NCI-H187 treated with DMSO at 0.1 percent for 48 hours (cell line): ENCODE results near the gene SRI.

Experiments
- DNase-seq: peaks from one replicate; lab custom pipeline; 2025; lab: John Stamatoyannopoulos, UW

The SRI gene

DNA sequence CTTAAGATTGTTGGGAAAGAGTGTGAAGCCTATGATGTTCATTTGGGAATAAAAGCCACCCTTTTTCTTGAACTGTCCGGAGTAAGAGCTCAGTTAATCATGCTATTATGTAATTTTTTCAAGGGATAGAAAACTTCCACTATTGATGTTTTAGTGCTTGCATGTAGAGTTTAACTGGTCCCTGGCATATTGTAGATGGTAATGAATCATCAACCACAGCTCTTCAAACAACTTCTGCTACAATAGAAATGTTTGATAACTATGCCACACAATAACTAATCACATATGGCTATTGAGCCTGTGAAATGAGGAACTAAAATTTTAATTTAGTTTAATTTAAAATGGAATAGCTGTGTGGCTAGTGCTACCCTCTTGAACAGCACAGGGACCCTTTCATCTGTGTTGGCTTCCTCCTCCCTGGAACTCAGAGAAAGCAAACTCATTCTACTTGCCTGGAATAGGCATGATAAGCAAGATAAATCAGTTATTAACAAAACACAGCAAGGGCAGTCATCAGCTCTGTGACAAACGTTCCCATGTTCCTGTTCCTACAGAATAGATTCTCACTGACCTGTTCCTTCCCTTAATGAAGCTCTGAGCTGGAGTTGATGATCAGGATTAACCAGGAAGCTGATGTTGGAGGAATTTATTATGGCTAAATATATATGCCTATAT, 4.9 kb upstream of the SRI start:
- DNase-seq, result no peak

DNA sequence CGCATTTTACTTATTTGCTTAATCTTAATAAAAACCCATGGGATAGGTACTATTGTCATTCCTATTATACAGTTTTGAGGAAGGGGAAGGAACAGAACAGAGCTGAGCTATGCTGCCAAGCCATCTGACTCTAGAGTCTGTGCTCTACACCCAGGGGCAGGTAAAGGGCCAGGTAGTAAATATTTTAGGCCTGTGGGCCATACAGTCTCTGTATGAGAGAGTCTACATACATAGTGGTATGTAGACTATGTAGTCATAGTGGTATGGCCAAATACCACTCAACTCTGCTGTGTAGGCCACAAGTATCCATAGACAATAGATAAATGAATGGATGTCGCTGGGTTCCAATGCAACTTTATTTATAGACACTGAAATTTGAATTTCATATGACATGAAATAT, 3.4 kb upstream of the SRI start:
- no peak for DNase-seq

DNA sequence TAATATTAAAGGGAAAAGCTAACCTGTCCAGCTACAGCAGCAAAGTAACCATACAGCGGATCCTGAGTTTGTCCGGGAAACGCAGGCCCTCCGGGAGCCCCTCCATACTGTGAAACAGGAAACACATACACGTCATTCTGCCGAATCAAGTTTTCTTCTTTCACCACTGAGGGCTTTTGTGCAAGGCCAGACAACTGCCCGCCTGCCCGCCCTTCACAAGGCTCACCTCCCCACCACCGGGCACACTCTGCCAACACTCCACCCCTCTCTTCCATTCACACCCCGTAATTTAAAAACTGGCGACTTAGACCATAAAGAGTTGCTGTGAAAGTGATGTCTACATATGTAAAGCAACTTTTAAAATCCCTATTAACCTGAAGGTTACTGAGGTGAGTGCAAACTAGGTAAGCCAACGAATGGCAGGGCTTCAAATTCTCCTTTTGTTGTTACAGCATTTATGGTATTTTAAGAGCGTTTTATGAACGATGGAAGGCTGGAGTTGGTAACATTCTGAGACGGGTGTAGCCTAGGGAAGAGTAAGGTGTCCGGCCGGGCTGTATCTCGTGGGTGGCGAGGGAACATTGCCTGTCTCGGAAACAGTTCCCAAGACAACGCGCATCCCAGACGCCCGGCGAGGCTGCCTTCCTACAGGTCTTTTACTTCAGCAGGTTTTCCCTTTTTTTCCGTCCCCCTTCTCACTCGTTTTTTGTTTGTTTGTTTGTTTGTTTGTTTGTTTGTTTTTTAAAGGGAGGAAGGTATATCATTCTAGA, 817 bp downstream of the SRI start:
- DNase-seq, result no peak

DNA sequence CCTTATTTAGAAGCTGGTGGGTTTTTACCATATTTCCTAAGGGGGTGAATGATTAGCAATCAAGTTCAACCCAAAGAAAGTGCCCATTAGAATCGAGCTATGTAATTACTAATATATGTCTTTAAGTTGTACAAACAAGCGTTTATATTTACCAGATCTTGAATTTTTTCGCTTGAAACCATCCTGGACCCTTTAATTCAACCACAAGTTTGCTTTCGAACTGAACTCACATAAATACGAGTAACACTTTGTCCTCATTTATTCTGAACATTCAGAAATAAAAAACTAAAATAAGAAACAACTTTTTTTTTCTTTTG, 1.5 kb downstream of the SRI start:
- DNase-seq, result no peak

DNA sequence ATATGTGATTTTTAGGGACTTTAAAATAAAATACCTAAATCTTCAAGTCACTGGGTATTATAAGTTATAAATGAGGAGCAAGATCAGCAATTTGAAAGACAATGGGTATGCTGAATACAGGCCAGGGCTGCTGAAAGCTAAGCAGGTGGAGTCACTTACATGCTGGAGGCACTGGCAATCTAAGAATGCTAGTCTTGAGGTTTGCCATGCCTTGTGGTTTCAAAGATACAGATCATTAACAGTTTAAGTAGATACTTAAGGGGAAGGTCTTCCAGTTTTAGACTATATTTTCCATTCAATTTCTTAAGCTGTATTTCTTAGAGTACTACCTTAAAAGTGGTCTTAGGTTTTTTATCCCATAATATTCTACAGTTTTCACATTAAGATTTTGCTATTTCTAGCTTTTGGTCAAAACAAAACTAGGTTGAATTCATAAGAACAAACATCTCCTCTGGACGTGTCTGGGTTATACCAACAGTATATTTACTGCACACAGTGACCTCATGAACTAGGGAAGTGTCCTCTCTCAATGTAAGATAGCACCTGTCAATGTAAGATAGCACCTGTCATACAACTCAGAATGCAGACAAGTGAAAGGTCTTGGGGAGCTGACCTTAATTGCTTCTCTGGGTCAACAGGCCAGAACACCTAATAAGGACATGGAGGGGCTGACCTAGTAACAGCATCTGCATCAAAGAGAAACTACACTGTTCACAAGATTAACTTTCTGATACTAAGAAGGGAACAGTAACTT, 2.0 kb downstream of the SRI start:
- peak; percentile 44 for DNase-seq

DNA sequence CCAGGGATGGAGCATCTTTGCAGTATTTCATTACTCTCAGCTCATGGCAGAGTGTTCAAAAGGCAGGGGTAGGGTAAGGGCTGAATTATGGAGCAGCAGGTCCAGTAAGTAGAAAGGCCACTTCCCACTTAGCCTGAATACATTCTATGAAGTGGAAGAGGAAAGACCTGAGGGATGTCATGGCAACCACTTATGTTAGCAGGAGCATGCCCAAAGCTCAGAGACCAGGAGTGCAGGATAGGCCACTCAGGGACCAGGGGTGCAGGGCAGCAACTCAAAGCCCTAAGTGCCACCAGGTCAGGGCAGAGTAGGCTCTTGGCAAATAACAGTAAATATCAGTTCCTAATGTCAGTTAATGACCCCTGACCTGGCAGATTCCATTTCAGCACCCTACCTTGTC, 3.6 kb downstream of the SRI start:
- DNase-seq, result peak; percentile 74

DNA sequence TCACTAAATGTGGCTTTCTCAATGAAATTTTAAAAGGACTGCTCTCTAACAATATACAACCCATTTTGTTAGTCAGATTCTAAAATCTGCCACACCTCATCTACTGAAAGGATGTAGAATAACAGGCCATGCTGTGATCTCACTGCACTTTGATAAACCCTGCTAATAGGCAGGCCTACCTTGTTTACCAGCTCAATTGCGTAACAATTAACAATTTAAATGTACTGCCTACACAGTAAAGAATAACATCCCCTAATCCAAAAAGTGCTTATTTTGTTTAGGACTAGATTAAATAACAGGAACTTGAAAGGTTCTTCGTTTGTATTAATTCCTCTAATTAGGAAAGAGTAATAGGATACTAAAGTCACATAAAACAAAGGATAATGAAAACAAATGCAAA, 4.5 kb downstream of the SRI start:
- DNase-seq, result no peak

DNA sequence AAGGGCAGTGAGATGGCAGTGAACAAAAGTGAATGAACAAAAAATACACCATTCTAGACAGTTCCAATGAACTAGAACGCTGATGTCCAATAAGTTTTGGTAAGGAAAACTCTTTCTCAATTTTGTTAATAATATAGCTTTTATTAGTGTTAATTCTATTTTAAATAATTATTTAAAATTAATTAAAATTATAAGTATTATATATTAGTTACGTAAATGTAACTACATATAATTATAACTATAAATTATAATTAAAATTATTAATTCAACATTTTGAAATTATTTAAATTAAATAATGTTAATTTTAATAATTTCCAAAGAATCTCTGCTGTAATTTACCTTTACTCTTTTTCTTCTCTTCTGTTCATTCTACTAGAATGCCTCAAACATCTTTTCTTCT, 5.4 kb downstream of the SRI start:
- no peak for DNase-seq

DNA sequence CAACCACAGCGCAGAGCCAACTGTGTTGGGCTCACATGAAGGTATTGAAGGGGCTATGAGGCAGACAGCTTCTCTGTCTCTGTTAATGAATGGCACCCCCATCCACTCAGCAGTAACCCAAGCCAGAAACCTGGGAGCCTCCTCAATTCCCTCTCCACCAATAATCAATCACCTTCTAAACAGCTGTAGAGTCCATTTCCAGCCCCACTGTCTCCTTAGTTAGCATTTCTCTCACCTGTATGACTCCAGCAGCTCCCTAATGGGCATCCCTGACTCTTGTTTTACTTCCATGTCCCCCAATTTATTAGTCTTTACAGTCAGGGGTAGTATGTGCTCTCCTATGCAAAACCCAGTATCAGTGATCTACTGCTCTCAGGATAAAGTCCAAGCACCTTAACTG, 6.9 kb downstream of the SRI start:
- DNase-seq, result no peak

DNA sequence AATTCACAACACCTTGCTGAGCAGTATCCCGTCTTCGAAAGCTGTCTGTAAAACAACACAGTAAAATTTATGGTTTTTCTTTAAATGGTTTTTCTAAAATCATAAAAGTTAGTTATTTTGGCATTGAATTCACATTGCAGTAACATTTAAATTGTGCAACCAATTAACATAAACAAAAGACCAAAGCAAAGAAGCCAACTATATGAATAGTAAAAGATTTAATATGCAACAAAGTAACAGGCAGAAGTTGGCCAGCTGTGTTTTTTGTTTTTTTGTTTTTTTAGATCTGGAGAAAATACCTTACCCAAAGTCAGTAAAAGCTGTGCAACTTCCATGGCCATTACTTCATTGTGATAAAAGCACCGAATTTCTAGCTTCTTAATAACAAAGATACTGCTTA, 11.3 kb downstream of the SRI start:
- no peak for DNase-seq

DNA sequence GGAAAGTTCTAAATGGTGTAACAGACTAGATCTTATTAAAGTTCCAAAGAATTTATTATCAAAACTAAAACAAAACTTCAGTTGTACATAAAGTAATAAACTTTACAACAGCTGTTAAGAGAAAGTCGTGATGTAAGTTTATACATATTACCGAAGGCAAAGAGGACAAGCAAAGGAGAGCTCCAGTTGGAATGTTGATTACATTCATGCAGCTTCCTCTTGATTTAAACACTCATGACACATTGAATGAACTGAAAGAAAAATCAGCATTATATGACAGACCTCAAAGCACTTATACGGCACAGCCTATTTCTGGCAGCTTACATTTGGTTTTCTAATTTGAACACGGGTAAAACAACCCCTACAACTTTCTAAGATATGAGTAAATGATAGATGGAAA, 13.6 kb downstream of the SRI start:
- DNase-seq, result no peak

DNA sequence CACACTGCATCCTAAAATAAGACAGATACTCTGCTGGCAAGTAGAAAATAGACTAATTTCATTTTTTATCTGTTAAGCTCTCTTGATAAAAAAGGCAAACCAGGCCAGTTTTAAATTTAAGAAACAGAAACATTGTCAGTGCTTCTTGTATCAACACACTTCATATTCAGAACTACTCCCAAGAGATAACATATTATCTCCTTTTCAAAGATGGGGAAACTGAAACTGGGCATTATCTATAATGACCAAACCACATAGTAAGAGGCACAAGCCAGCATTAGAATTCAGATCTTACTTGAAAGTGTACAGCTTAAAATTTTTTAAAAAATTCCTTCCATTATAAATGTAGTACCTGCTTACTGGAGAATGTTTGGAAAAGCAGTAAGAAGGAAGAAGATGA, 14.7 kb downstream of the SRI start:
- no peak for DNase-seq

DNA sequence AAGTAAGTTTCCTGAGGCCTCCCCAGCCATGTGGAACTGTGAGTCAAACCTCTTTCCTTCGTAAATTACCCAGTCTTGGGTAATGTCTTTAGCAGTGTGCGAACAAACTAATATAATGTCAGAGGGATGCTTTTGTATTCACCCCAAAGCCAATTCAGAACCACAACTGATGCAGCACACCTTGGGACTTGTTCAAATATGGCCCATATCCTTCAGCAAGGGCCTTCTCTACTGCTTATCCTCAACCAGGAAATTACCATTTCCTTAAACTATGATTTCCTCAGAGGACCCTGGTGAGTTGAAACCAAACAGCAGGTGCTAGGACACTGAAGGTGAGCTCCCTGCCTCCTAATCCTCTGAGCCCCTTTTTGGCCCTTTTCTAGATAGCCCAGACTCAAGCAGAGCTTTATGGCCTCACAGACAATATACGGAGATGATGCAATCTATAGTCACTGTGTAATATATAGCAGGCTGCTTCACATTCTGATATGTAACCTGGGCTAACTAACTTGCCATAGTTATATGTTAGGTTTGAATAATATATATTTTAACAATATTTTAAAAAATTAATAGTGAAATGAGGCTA, 15.2 kb downstream of the SRI start:
- no peak for DNase-seq

DNA sequence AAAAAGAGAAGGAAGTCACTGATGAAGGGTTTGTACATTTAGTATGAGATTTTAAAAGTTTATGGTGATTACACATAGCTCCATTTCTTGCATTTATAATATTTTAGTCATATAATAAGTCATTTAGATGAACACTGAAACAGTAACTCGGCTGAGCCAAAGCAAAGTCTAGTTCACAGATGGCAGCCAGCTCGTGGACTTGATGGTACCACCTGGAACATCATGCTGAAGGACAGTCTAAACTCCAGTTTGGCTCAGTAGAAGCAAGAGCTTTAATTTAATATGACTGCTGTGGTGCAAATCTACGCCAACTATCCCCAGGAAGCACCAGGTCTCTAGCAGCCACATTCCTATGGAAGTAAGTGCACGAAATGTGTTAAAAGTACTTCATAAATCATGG, 16.4 kb downstream of the SRI start:
- no peak for DNase-seq

DNA sequence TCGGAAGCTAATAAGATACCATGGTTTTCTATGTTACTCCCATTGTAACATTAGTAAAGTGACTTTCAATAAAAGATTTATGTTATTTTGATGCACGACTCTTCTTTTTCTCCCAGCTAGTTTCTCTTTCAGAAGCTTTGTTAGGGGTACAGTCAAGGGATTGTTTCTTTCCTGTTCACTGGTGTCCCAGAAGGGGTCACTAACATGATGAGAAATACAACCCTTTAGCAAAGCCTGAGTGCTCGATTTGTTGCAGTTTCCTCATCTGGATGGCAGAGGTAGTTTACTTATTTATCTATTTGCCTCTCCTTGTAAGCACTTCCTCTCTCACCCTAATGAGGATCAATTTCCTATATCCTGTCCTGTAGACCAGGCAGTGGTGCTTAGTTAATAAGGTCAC, 17.0 kb downstream of the SRI start:
- DNase-seq, result no peak

DNA sequence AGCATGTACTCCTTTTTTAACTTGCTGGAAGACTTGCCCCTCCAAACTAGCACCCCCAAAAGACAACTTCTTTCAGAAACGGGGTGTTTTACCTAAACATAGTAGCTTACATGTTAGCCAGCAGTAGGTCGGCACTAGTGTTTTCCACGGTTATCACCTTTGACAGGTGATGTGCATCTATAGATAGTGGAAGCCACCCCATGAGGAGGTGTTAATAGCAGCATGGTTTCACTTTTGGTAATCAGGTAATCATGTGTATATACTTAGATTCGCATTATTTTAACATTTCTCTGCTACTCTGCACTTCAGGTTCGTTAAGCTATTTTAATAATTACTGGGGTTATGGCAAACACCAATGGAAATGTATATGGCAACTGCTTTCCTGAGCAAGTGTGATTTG, 17.6 kb downstream of the SRI start:
- no peak for DNase-seq

DNA sequence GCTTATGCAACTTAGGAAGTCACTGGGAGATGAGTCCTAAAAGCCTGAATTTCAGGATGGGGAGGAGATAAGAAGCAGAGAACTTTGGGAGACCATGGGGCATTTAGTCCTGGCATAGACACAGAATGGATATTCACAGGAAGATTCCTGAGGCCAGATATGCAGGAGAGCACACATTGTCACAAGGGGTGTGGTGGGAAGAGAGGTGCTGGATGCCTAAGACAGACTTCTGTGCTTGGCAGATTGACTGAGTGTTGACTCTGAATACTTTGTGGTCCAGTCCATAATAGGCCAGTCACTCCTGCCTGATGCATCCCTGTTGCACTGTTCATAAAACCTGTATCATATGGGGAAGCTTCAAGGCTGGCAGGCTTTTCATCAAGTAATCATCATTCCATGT, 18.5 kb downstream of the SRI start:
- no peak for DNase-seq

DNA sequence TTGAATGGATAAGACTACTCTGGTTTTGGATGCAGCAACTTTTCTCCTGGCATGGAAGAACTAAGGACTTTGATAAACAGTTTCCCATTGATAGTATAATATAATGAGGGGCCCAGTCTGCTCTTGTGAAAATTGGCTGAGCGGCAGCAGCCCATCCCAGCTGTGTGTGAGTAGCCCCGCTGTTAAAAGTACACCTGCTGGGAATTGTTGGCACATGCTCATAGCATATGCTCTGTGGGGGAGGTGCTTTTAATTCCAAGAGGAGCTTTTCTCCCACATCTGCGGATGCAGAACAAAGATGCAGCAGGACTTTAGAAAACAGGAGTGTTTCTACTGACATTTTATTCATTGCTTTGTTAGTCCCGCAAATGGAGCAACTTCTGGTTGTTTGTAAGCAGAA, 19.0 kb downstream of the SRI start:
- no peak for DNase-seq

DNA sequence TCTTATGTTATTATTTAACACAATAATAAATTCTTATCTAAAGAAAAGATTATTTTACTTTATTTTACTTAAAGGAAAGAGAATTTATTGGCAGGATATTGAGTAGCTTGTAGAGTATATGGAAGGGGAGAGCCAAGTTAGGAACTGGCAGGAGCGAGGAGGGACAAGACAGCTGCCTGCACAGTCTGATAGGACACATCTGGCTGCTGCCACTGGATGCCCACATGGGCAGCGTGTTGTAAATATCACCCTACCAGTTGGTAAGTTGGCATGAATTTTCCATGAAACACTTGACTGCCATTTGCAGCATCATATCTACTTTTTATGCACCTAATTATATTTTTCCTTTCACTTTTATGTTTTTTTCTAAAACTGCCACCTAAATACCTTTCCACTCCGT, 19.6 kb downstream of the SRI start:
- DNase-seq, result no peak

DNA sequence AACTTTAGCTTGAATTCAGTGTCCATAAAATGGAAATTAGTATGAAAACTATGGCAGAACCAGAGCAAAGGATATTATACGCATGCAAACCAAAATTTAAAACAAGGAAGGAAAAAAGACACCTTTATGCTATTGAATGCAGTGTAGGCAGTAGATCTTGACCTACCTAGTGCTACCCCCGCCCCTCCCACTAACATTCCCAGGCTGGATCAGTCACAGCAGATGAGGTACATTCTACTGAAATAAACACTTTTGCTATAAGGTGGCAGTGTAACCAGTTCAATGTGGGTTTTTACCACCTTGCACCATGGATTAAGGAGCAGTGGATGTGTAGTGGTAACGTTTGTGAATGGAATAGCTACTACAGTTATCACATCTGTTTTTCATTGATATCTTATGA, 27.9 kb downstream of the SRI start:
- no peak for DNase-seq

DNA sequence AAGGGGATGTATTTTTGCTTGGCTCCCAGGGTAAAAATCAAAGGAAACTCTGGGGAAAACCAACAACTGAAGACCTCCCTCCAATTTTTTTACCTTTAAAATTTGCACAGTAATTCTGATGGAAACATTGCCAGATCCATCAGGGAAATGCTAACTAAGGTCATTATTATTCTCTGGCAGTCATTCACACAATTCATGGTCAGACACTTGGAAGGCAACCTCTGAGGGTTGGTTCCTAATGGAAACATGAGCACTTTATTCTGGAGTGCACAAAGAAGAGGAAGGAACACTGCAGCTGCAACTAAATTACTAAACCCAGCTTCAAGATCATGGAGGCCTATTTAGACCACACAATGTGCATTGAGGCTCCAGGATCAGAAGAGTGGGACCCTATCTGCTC, 34.2 kb downstream of the SRI start:
- no peak for DNase-seq

DNA sequence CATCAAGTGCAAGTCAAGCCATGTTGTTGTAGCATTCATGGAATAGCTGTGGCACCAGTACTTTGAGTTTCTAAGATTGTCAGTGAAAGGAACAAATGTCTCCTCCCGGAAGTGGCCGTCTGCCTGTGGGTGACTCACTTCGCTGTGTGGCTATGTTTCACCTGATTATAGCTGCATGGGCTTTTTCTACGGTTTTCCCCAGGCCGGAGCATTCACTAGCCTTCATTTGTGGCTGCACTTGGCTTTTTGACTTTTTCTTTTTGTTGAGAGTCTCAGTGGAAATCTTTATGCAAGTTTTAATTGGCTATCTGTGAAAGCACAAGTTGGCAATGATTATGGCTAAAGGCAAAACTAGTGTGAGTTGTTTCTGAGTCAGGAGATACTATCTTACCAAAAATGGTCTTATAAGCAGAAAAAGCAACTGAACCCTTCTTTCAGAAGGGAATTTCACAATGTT, 35.0 kb downstream of the SRI start:
- DNase-seq, result no peak

DNA sequence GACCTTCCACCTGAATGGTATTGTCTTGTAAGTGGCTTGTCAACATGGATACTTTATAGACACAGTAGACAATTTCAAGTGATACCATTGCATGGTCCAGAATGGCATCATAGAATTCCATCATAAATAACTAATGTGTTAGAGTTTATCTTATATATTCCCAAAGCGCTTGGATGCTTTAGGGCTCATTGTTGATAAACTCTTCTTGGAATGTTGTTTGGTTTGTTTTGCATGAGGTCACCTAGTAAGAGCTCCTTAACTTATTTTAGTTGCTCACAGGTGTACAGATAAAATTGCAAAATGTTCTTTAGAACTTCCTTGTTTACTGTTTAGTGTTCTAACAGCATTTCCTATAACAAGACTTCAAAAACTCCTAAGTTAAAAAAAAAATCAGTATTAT, 36.8 kb downstream of the SRI start:
- no peak for DNase-seq
